ENCODE measurements around the gene EMX1. TPM values are rescaled to one million over a fixed set of nuclear protein-coding genes. Genes with fewer than 3 reads are reported as not detected.

The EMX1 gene
- total and polyA plus RNA-seq, 2 of the 13 experiments (the other 11 are each of a cell fraction or from before 2014, with no cell fraction given) = 0.62 to 4.9 TPM

DNA sequence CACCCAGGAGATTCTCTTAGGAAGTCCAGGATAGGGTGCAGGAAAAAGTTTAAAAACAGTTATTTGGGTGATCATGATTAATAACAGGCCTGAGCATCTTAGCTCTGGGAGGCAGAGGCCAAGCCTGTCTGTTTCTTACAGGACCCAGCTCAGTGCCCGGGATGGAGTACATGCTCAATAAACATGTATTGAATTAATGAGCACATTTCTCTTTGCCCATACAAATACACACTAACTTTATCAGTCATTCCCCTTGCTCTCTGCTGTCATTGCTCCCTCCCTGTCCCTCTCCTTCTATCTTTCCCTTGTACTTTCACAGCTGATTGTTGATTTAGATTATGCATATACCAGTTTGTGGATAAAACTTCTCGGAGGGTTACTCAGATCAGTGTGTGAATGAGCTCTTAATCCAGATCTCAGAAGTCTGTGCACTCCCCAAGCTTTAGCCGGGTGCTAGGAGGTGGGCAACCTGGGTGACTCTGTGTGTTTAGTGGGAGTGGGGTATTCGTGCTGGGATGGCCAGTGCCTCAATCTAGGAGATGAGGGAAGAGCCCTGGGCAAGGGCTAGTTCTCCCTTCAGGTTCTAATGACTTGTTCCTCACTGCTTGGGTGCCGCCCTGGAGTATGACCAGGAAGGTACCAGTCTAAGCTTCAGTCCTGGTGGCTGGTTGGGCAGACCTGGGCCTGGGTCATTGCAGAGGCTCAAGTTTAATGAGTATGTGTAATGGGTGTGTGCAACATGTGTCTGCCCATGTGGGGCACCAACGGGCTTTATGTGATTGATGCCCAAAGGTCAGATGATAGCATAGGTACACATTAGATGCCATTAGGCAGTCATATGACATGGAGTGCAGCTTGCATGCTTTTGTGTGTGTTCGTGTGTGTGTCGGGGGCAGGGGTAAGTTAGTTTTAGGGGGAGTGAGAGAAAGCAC lies 10.6 kb downstream of the EMX1 start (continued):
- TF ChIP-seq, protein P1, sequence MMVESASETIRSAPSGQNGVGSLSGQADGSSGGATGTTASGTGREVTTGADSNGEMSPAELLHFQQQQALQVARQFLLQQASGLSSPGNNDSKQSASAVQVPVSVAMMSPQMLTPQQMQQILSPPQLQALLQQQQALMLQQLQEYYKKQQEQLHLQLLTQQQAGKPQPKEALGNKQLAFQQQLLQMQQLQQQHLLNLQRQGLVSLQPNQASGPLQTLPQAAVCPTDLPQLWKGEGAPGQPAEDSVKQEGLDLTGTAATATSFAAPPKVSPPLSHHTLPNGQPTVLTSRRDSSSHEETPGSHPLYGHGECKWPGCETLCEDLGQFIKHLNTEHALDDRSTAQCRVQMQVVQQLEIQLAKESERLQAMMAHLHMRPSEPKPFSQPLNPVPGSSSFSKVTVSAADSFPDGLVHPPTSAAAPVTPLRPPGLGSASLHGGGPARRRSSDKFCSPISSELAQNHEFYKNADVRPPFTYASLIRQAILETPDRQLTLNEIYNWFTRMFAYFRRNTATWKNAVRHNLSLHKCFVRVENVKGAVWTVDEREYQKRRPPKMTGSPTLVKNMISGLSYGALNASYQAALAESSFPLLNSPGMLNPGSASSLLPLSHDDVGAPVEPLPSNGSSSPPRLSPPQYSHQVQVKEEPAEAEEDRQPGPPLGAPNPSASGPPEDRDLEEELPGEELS (CRISPR knock-in tag; IDR thresholded peaks at IDR 0.05) = no peak
- TF ChIP-seq MLLT10 (CRISPR knock-in tag; IDR thresholded peaks at IDR 0.05) (no peak), BCL6 (CRISPR knock-in tag; IDR thresholded peaks at IDR 0.05) (no peak), ZSCAN12 (CRISPR knock-in tag; IDR thresholded peaks at IDR 0.05) (no peak), BRCA1 (CRISPR knock-in tag; IDR thresholded peaks at IDR 0.05) (no peak), ZNF646 (CRISPR knock-in tag; IDR thresholded peaks at IDR 0.05) (no peak)

Data from HepG2 (cell line).